H1 (cell line): ENCODE results near the gene PJVK. TPM values are rescaled to one million over a fixed set of nuclear protein-coding genes. Genes with fewer than 3 reads are reported as not detected.

Source experiments
- CTCF ChIA-PET: fragments of 300-600 bp; sonication (Branson Sonifier 250); formaldehyde crosslinking; loops from one replicate; lab custom pipeline; 2021; ENCODE audit not compliant: partially characterized antibody; lab: Charles Lee
- POLR2A ChIA-PET: fragments of 300-600 bp; sonication (Branson Sonifier 250); formaldehyde crosslinking; loops from one replicate; lab custom pipeline; 2021; ENCODE audit warnings: inconsistent platforms; ENCODE audit not compliant: partially characterized antibody; lab: Charles Lee
- DNase-seq, 2 experiments: peaks; one replicate each; pipeline versions ENCODE4 v3.0.0 to v3.0.0-alpha.2; 2010 to 2022; ENCODE audit warnings: low spot score in 2 of 2, low read depth in 1 of 2, mixed read lengths in 1 of 2
- FAIRE-seq: peaks from 2 replicates; lab custom pipeline; 2011; peaks lifted over from hg19 to GRCh38; lab: Jason Lieb, UNC
- H2AFZ ChIP-seq: 2 replicates; pipeline ENCODE4 v1.8.1; 2012; ENCODE audit warnings: low read length, inconsistent platforms
- H2AK5ac ChIP-seq: 2 replicates; pipeline ENCODE4 v1.6.1; 2013; ENCODE audit warnings: low read depth, low read length
- H2BK120ac ChIP-seq: replicated peaks from 2 replicates; pipeline ENCODE3; 2013; ENCODE audit warnings: low read depth, low read length, inconsistent platforms
- H2BK12ac ChIP-seq: 2 replicates; pipeline ENCODE4 v1.6.1; 2013; ENCODE audit warnings: low read depth, low read length
- H2BK15ac ChIP-seq: 2 replicates; pipeline ENCODE4 v1.6.1; 2013; ENCODE audit warnings: low read length
- H2BK20ac ChIP-seq: 2 replicates; pipeline ENCODE4 v1.6.1; 2013; ENCODE audit warnings: low read length
- H2BK5ac ChIP-seq: 2 replicates; pipeline ENCODE4 v1.6.1; 2013; ENCODE audit warnings: low read depth, low read length
- H3K14ac ChIP-seq: 2 replicates; pipeline ENCODE4 v1.6.1; 2013; ENCODE audit warnings: inconsistent platforms; ENCODE audit not compliant: insufficient read length
- H3K18ac ChIP-seq: 2 replicates; pipeline ENCODE4 v1.6.1; 2013; ENCODE audit warnings: low read length; ENCODE audit errors: extremely low read depth
- H3K23ac ChIP-seq: 2 replicates; pipeline ENCODE4 v1.6.1; 2013; ENCODE audit warnings: inconsistent platforms; ENCODE audit not compliant: insufficient read length
- H3K23me2 ChIP-seq: 2 replicates; pipeline ENCODE4 v1.6.1; 2013; ENCODE audit warnings: low read depth, low read length
- H3K27ac ChIP-seq: 2 replicates; pipeline ENCODE4 v1.6.1; 2011; ENCODE audit warnings: low read depth, low read length, inconsistent platforms
- H3K27me3 ChIP-seq, 4 experiments: replicated peaks in 1 of 4; 1 replicate in 1 of 4; 2 replicates in 3 of 4; pipeline versions ENCODE4 v1.6.1 to v1.8.1; 2011 to 2013; ENCODE audit warnings: low read length in 3 of 4, mild to moderate bottlenecking in 3 of 4, inconsistent platforms in 2 of 4, mixed read lengths in 2 of 4, moderate library complexity in 1 of 4; ENCODE audit not compliant: control insufficient read depth in 3 of 4, insufficient read depth in 3 of 4; ENCODE audit errors: extremely low read depth in 1 of 4
- H3K36me3 ChIP-seq, 4 experiments: 2 replicates each; pipeline versions ENCODE4 v1.6.1 to v1.8.1; 2011 to 2013; ENCODE audit warnings: mild to moderate bottlenecking in 4 of 4, low read length in 3 of 4, moderate library complexity in 2 of 4, control low read depth in 1 of 4, inconsistent platforms in 1 of 4; ENCODE audit not compliant: insufficient read depth in 4 of 4, control insufficient read depth in 2 of 4
- H3K4ac ChIP-seq: replicated peaks from 2 replicates; pipeline ENCODE3; 2013; ENCODE audit warnings: low read length, low read depth, mixed read lengths, inconsistent platforms; ENCODE audit not compliant: insufficient read length
- H3K4me1 ChIP-seq, 4 experiments: replicated peaks in 1 of 4; 1 replicate in 1 of 4; 2 replicates in 3 of 4; pipeline versions ENCODE4 v1.6.1 to v1.8.1; 2011 to 2013; ENCODE audit warnings: low read length in 3 of 4, inconsistent platforms in 2 of 4, mixed read lengths in 1 of 4; ENCODE audit not compliant: insufficient read depth in 4 of 4, control insufficient read depth in 3 of 4
- H3K4me2 ChIP-seq, 2 experiments: 2 replicates each; pipeline versions ENCODE4 v1.6.1 to v1.8.1; 2011 to 2013; ENCODE audit warnings: low read depth in 2 of 2, low read length in 2 of 2, control low read depth in 1 of 2, inconsistent platforms in 1 of 2, mild to moderate bottlenecking in 1 of 2; ENCODE audit not compliant: insufficient read depth in 1 of 2
- H3K4me3 ChIP-seq, 4 experiments: fragments of 200-600, 300-600 bp in 1 of 4; sonication (generic), shearing (Covaris generic), sonication (Bioruptor Twin) in 1 of 4; 2 replicates each; pipeline versions ENCODE4 v1.5.1 to v1.8.1; 2011 to 2016; ENCODE audit warnings: low read length in 4 of 4, low read depth in 3 of 4, control low read depth in 2 of 4, inconsistent platforms in 2 of 4, mild to moderate bottlenecking in 2 of 4, mixed read lengths in 1 of 4, moderate library complexity in 1 of 4; ENCODE audit not compliant: insufficient read depth in 2 of 4; ENCODE audit errors: extremely low read depth in 1 of 4
- H3K56ac ChIP-seq: replicated peaks from 2 replicates; pipeline ENCODE3; 2013; ENCODE audit warnings: low read depth, mild to moderate bottlenecking, mixed read lengths, low read length, inconsistent platforms; ENCODE audit not compliant: insufficient read length
- H3K79me1 ChIP-seq: 2 replicates; pipeline ENCODE4 v1.6.1; 2013; ENCODE audit warnings: low read depth, low read length, control low read depth
- H3K79me2 ChIP-seq, 2 experiments: 2 replicates each; pipeline versions ENCODE4 v1.6.1 to v1.8.1; 2012 to 2013; ENCODE audit warnings: low read length in 2 of 2, mild to moderate bottlenecking in 2 of 2, inconsistent platforms in 1 of 2; ENCODE audit not compliant: insufficient read depth in 2 of 2, control insufficient read depth in 1 of 2
- H3K9ac ChIP-seq, 4 experiments: replicated peaks in 1 of 4; 1 replicate in 1 of 4; 2 replicates in 3 of 4; pipeline versions ENCODE4 v1.6.1 to v1.8.1; 2011 to 2013; ENCODE audit warnings: low read depth in 3 of 4, low read length in 3 of 4, control low read depth in 2 of 4, mild to moderate bottlenecking in 2 of 4, moderate library complexity in 2 of 4, inconsistent platforms in 1 of 4; ENCODE audit errors: extremely low read depth in 1 of 4
- H3K9me3 ChIP-seq, 2 experiments: 2 replicates each; pipeline versions ENCODE4 v1.6.1 to v1.8.1; 2012 to 2013; ENCODE audit warnings: mild to moderate bottlenecking in 2 of 2, moderate library complexity in 2 of 2, control low read depth in 1 of 2, inconsistent platforms in 1 of 2, low read depth in 1 of 2, low read length in 1 of 2, mixed read lengths in 1 of 2; ENCODE audit not compliant: insufficient read depth in 2 of 2
- H4K20me1 ChIP-seq, 2 experiments: replicated peaks in 1 of 2; 2 replicates each; pipeline versions ENCODE3 to v1.8.1; 2011 to 2013; ENCODE audit warnings: inconsistent platforms in 2 of 2, low read length in 2 of 2, mild to moderate bottlenecking in 1 of 2; ENCODE audit not compliant: insufficient read depth in 2 of 2, control insufficient read depth in 1 of 2
- H4K5ac ChIP-seq: 2 replicates; pipeline ENCODE4 v1.6.1; 2013; ENCODE audit warnings: low read length, low read depth, mixed read lengths, inconsistent platforms; ENCODE audit not compliant: insufficient read length
- H4K8ac ChIP-seq: 2 replicates; pipeline ENCODE4 v1.8.0; 2013; ENCODE audit warnings: mild to moderate bottlenecking, moderate library complexity, low read length, inconsistent platforms; ENCODE audit not compliant: insufficient read depth; ENCODE audit errors: extremely low read depth
- H4K91ac ChIP-seq: replicated peaks from 2 replicates; pipeline ENCODE3; 2013; ENCODE audit warnings: low read length, mixed read lengths, inconsistent platforms; ENCODE audit not compliant: insufficient read length
- CTCF ChIP-seq, 3 experiments: IDR thresholded peaks; 1 replicate in 2 of 3; 2 replicates in 1 of 3; pipeline versions ENCODE4 v1.5.1 to v1.6.1; 2011; ENCODE audit warnings: low read length in 3 of 3, mild to moderate bottlenecking in 3 of 3, inconsistent platforms in 2 of 3, low read depth in 1 of 3, moderate library complexity in 1 of 3; ENCODE audit not compliant: insufficient read depth in 1 of 3; ENCODE audit errors: control extremely low read depth in 1 of 3
- JUN ChIP-seq: IDR thresholded peaks from 2 replicates; pipeline ENCODE4 v1.6.1; 2011; ENCODE audit warnings: low read depth, mild to moderate bottlenecking, improper control_type of control experiment, low read length
- SIRT6 ChIP-seq: IDR thresholded peaks from one replicate; pipeline ENCODE4 v1.7.1; 2012; ENCODE audit warnings: low read length, inconsistent platforms
- SIX5 ChIP-seq: IDR thresholded peaks from 2 replicates; pipeline ENCODE4 v1.6.1; 2011; ENCODE audit warnings: mild to moderate bottlenecking, low read depth, low read length
- WGBS, 2 experiments: shearing (Covaris generic) in 1 of 2; methylation state at CpG; one replicate each; pipeline versions ENCODE4 v1.1.6 to v1.1.7; 2013 to 2015; ENCODE audit warnings: low lambda C conversion rate in 2 of 2, mixed read lengths in 2 of 2, inconsistent platforms in 1 of 2, low coverage in 1 of 2, missing lambda C conversion rate in 1 of 2; ENCODE audit not compliant: insufficient replicate concordance in 2 of 2, insufficient coverage in 1 of 2, insufficient read length in 1 of 2; ENCODE audit errors: extremely low coverage in 1 of 2, missing lambda C conversion rate in 1 of 2; 5-methylcytosine and 5-hydroxymethylcytosine counted together
- polyA plus RNA-seq, 7 experiments: library from polyadenylated mRNA; depleted of rRNA in 3 of 7; stranded (reverse) in 5 of 7; unstranded in 2 of 7; fragments of >200 nt in 5 of 7; fragments of 200-250 nt in 2 of 7; gene quantifications; 1 replicate in 5 of 7; 2 replicates in 1 of 7; 4 replicates in 1 of 7; pipeline versions ENCODE4 v1.2.1 to v1.2.3, GENCODE V29; 2011 to 2013; ENCODE audit warnings: missing spikeins in 2 of 7, mixed read lengths in 2 of 7
- total RNA-seq: library from RNA; stranded (reverse); fragmentation: NEBNext Ultra II Directional; extraction: Animal tissue kit (Norgen Biotek cat#: 25700); gene quantifications from 2 replicates; pipeline ENCODE4 v1.2.1, GENCODE V29; 2021

The PJVK gene
- total and polyA plus RNA-seq, 2 of the 8 experiments (the other 6 are each of a cell fraction or from before 2014, with no cell fraction given), result 2.4 to 2.8 TPM

- no peak overlapping the region for H4K91ac ChIP-seq
- DNase-seq (no peak), FAIRE-seq (no peak)
- H4K20me1 ChIP-seq, result no peaks in the 10 kb centered on the region
- no peak overlapping the region for H3K4ac ChIP-seq
- H3K4me1 ChIP-seq, result peaks cover 0 to 3% (median 0%) of the 10 kb centered on the region in 4 experiments; a peak in 2 of 7 replicates
- H3K79me1 ChIP-seq, result no peaks in the 10 kb centered on the region
- H3K56ac ChIP-seq, result no peak overlapping the region
- no peak overlapping the region for H2BK5ac ChIP-seq
- no peak overlapping the region for H3K27ac ChIP-seq
- 48% methylated on average over 2 of the region's 2 CpGs; no CpG with 5 or more reads in 1 of the 2 experiments for WGBS, 2 experiments
- H3K4me2 ChIP-seq, result no peak overlapping the region
- peaks cover 0 to 6% (median 2%) of the 10 kb centered on the region in 4 experiments; a peak in 3 of 8 replicates for H3K36me3 ChIP-seq
- no peak overlapping the region for H2BK120ac ChIP-seq
- H2BK12ac ChIP-seq, result no peak overlapping the region
- H3K9ac ChIP-seq, result no peak overlapping the region
- no peaks in the 10 kb centered on the region for H3K9me3 ChIP-seq
- no peak overlapping the region for H3K18ac ChIP-seq
- no peak overlapping the region for H4K5ac ChIP-seq
- no peak for TF ChIP-seq SIX5
- no peak for TF ChIP-seq JUN
- no peak for TF ChIP-seq CTCF (IDR thresholded peaks at IDR 0.05; ENCODE audit: control extremely low read depth in 1 of 3, insufficient read depth in 1 of 3, low read depth in 1 of 3, low read length in 3 of 3)
- TF ChIP-seq SIRT6, result no peak
- no peak overlapping the region for H4K8ac ChIP-seq
- POLR2A ChIA-PET, result interaction anchor here (1.2 to 1.7 kb wide), 3 partner anchors 10 to 56 kb away, joined by 3 to 5 read pairs (median 3); partner anchors contain the start of genes PJVK, PLEKHA3 and PRKRA
- H2BK15ac ChIP-seq, result no peak overlapping the region
- H2BK20ac ChIP-seq, result no peak overlapping the region
- H3K27me3 ChIP-seq, result no peaks in the 10 kb centered on the region
- no peak overlapping the region for H2AFZ ChIP-seq
- H3K14ac ChIP-seq, result no peak overlapping the region
- H3K23me2 ChIP-seq, result no peaks in the 10 kb centered on the region
- CTCF ChIA-PET, result interaction anchor here (1.3 to 2.6 kb wide), 3 partner anchors 11 to 17 kb away, joined by 4 to 8 read pairs (median 5); no protein-coding TSS in a partner anchor
- no peak overlapping the region for H2AK5ac ChIP-seq
- no peak overlapping the region for H3K4me3 ChIP-seq
- H3K79me2 ChIP-seq, result no peaks in the 10 kb centered on the region
- no peak overlapping the region for H3K23ac ChIP-seq
Measured at GRCh38 chr2:178506524-178506923, 55.3 kb downstream of the PJVK start.
